ENCODE measurements around the gene TMBIM6. TPM values are rescaled to one million over a fixed set of nuclear protein-coding genes. Genes with fewer than 3 reads are reported as not detected.

TMBIM6 gene
- total RNA-seq, 1 donor from 2014 or later, result 228 TPM

Small RNAs within 50 kb of the gene (small RNA-seq; reads per million reads assigned to genes)
- gene AC020612.2 (ENCODE audit: low replicate concordance) (not detected), gene LSM6P2 (ENCODE audit: low replicate concordance) (not detected)

Other genes with a start within 250 kb of the TMBIM6 start
- gene KCNH3, start 202.5 kb upstream of the TMBIM6 start, total RNA-seq, result 0.49 TPM
- gene MCRS1, start 173.4 kb upstream of the TMBIM6 start, total RNA-seq, result 21.6 TPM
- 0.59 TPM for gene FAM186B, start 135.9 kb upstream of the TMBIM6 start, total RNA-seq
- 10.4 TPM for gene PRPF40B, start 118.0 kb upstream of the TMBIM6 start, total RNA-seq
- gene FMNL3, start 34.2 kb upstream of the TMBIM6 start, total RNA-seq, result 24.1 TPM
- 9.7 TPM for gene NCKAP5L, start 86.9 kb downstream of the TMBIM6 start, total RNA-seq
- 2.2 TPM for gene BCDIN3D, start 101.5 kb downstream of the TMBIM6 start, total RNA-seq
- 0.99 TPM for gene FAIM2, start 162.3 kb downstream of the TMBIM6 start, total RNA-seq
- gene AQP2, start 209.2 kb downstream of the TMBIM6 start, total RNA-seq, result not detected
- gene AQP5, start 220.3 kb downstream of the TMBIM6 start, total RNA-seq, result 5.7 TPM
- gene AQP6, start 231.4 kb downstream of the TMBIM6 start, total RNA-seq, result 0.20 TPM